Spinal cord (tissue), 10 donors: Measurements from ENCODE around the gene HECW1. TPM values are rescaled to one million over a fixed set of nuclear protein-coding genes. Genes with fewer than 3 reads are reported as not detected.

Experiments used
- DNase-seq, 6 donors: peaks; one replicate each; pipeline versions ENCODE4 v3.0.0 to v3.0.0-alpha.2; 2013 to 2015; ENCODE audit warnings: low spot score in 6 of 6, low read depth in 4 of 6
- H3K27ac ChIP-seq: one replicate; pipeline ENCODE4 v1.5.1; 2013; ENCODE audit warnings: low read depth, low read length, control low read depth
- H3K27me3 ChIP-seq: one replicate; pipeline ENCODE4 v1.6.1; 2013; ENCODE audit warnings: low read length; ENCODE audit not compliant: control insufficient read depth, insufficient read depth
- H3K36me3 ChIP-seq: one replicate; pipeline ENCODE4 v1.6.1; 2013; ENCODE audit warnings: low read length; ENCODE audit not compliant: control insufficient read depth, insufficient read depth
- H3K4me1 ChIP-seq: one replicate; pipeline ENCODE4 v1.6.1; 2013; ENCODE audit warnings: low read length; ENCODE audit not compliant: control insufficient read depth, insufficient read depth
- H3K4me3 ChIP-seq: one replicate; pipeline ENCODE4 v1.5.1; 2013; ENCODE audit warnings: low read depth, low read length, control low read depth
- H3K9me3 ChIP-seq: one replicate; pipeline ENCODE4 v1.6.1; 2013; ENCODE audit warnings: low read length; ENCODE audit not compliant: control insufficient read depth, insufficient read depth
- WGBS: methylation state at CpG from one replicate; pipeline ENCODE4 v1.1.5; 2013; ENCODE audit warnings: missing lambda C conversion rate; ENCODE audit not compliant: insufficient coverage; 5-methylcytosine and 5-hydroxymethylcytosine counted together
- polyA plus RNA-seq, 2 donors: library from polyadenylated mRNA; unstranded; fragments of 120-200 nt; gene quantifications; one replicate each; pipeline ENCODE4 v1.2.1, GENCODE V29; 2013; ENCODE audit not compliant: insufficient read length in 2 of 2
- total RNA-seq, 2 donors: library from RNA; depleted of rRNA in 1 of 2; stranded (reverse); fragments of 120-200 nt in 1 of 2; fragments of >200 nt in 1 of 2; gene quantifications; one replicate each; pipeline versions ENCODE4 v1.2.3 to v1.2.4, GENCODE V29; 2013 to 2014
- donor health status: healthy.

Gene HECW1
- total and polyA plus RNA-seq, 4 donors = 10.7 to 23.5 (median 18.4) TPM

GRCh38 chr7:43384616-43385308, 272.3 kb downstream of the HECW1 start:
- Histone ChIP-seq H3K27ac (no peak overlapping the region), H3K36me3 (no peaks in the 10 kb centered on the region), H3K4me3 (no peak overlapping the region), H3K9me3 (no peaks in the 10 kb centered on the region), H3K27me3 (no peaks in the 10 kb centered on the region), H3K4me1 (no peaks in the 10 kb centered on the region)
- DNase-seq = no peak
- 67% methylated on average over 3 of the region's 8 CpGs for WGBS

GRCh38 chr7:43385309-43385680, 272.8 kb downstream of the HECW1 start:
- Histone ChIP-seq H3K9me3 (no peaks in the 10 kb centered on the region), H3K4me1 (no peaks in the 10 kb centered on the region), H3K27me3 (no peaks in the 10 kb centered on the region), H3K27ac (no peak overlapping the region), H3K36me3 (no peaks in the 10 kb centered on the region), H3K4me3 (no peak overlapping the region)
- 89% methylated on average over 1 of the region's 2 CpGs for WGBS
- no peak for DNase-seq

- Histone ChIP-seq H3K4me1 (no peaks in the 10 kb centered on the region), H3K36me3 (no peaks in the 10 kb centered on the region), H3K27me3 (no peaks in the 10 kb centered on the region), H3K27ac (no peak overlapping the region), H3K4me3 (no peak overlapping the region), H3K9me3 (no peaks in the 10 kb centered on the region)
- DNase-seq = no peak
- 80% methylated on average over 2 of the region's 2 CpGs for WGBS
Observed at GRCh38 chr7:43385856-43386255, 273.4 kb downstream of the HECW1 start.

- peak in 1 of 6 donors; percentile 29 for DNase-seq
- no peak overlapping the region for H3K27ac ChIP-seq
- no CpG with 5 or more reads among the region's 3 CpGs for WGBS
Observed at GRCh38 chr7:43387932-43388331, 275.5 kb downstream of the HECW1 start.

GRCh38 chr7:43390576-43390975, 278.1 kb downstream of the HECW1 start:
- H3K27me3 ChIP-seq = no peaks in the 10 kb centered on the region
- WGBS = 80% methylated on average over 1 of the region's 1 CpG
- DNase-seq = no peak
- H3K4me1 ChIP-seq = peaks cover 4% of the 10 kb centered on the region
- H3K36me3 ChIP-seq = no peaks in the 10 kb centered on the region
- no peaks in the 10 kb centered on the region for H3K9me3 ChIP-seq
- H3K4me3 ChIP-seq = no peak overlapping the region
- H3K27ac ChIP-seq = no peak overlapping the region

More at GRCh38 chr7:43387932-43388331, 275.5 kb downstream of the HECW1 start:
- H3K4me3 ChIP-seq = no peak overlapping the region
- no peaks in the 10 kb centered on the region for H3K9me3 ChIP-seq
- H3K27me3 ChIP-seq = no peaks in the 10 kb centered on the region
- no peaks in the 10 kb centered on the region for H3K36me3 ChIP-seq
- peaks cover under 1% of the 10 kb centered on the region for H3K4me1 ChIP-seq

GRCh38 chr7:43391518-43391917, 279.1 kb downstream of the HECW1 start:
- Histone ChIP-seq H3K4me1 (peaks cover 4% of the 10 kb centered on the region), H3K27me3 (no peaks in the 10 kb centered on the region), H3K9me3 (no peaks in the 10 kb centered on the region), H3K36me3 (no peaks in the 10 kb centered on the region), H3K4me3 (no peak overlapping the region), H3K27ac (no peak overlapping the region)
- DNase-seq = no peak
- no CpG with 5 or more reads among the region's 1 CpG for WGBS

GRCh38 chr7:43392638-43393330, 280.3 kb downstream of the HECW1 start:
- no peak overlapping the region for H3K4me3 ChIP-seq
- WGBS = 42% methylated on average over 2 of the region's 2 CpGs
- H3K4me1 ChIP-seq = peaks cover 4% of the 10 kb centered on the region
- no peaks in the 10 kb centered on the region for H3K36me3 ChIP-seq
- H3K27me3 ChIP-seq = no peaks in the 10 kb centered on the region
- DNase-seq = peak in 1 of 6 donors; percentile 82
- H3K27ac ChIP-seq = no peak overlapping the region
- no peaks in the 10 kb centered on the region for H3K9me3 ChIP-seq

- Histone ChIP-seq H3K4me3 (no peak overlapping the region), H3K27ac (no peak overlapping the region), H3K9me3 (no peaks in the 10 kb centered on the region), H3K36me3 (no peaks in the 10 kb centered on the region), H3K27me3 (no peaks in the 10 kb centered on the region), H3K4me1 (peaks cover 4% of the 10 kb centered on the region)
- DNase-seq = no peak
- WGBS = 90% methylated on average over 2 of the region's 7 CpGs
Observed at GRCh38 chr7:43394441-43395130, 282.1 kb downstream of the HECW1 start.

GRCh38 chr7:43395351-43395750, 282.9 kb downstream of the HECW1 start:
- Histone ChIP-seq H3K27ac (no peak overlapping the region), H3K9me3 (no peaks in the 10 kb centered on the region), H3K4me3 (no peak overlapping the region), H3K4me1 (peaks cover 4% of the 10 kb centered on the region), H3K27me3 (no peaks in the 10 kb centered on the region), H3K36me3 (no peaks in the 10 kb centered on the region)
- 42% methylated on average over 2 of the region's 2 CpGs for WGBS
- DNase-seq = peak in 1 of 6 donors; percentile 35
